ENCODE results near the gene IQCC. TPM values are rescaled to one million over a fixed set of nuclear protein-coding genes. Genes with fewer than 3 reads are reported as not detected.

Gene IQCC
- total and polyA plus RNA-seq, 4 experiments from 2014 or later = 2.3 to 2.7 (median 2.7) TPM; not detected in 1

DNA sequence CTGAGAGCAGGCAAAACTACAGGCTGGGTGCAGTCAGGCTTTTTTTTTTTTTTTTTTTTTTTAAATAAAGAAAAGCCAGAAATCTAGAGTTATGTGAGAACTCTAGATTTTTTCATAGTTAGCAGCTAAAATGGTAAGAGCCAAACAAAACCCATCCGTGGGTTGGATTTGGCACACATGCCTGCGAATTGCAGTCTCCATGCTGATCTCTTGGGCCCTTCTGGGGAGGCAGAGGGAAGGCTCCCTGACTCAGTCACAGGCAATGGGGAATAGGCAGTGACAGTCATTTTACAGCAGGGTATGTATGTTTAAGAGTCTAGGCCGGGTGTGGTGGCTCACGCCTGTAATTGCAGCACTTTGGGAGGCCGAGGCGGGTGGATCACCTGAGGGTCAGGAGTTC lies 23.4 kb upstream of the IQCC start:
- H3K4me1 Mint-ChIP-seq = peaks cover 37 to 65% (median 52%) of the 10 kb centered on the region in 4 donors
- peaks cover 31% of the 10 kb centered on the region for H3K4me1 ChIP-seq (ENCODE audit: insufficient read depth, low read length)
- H3K36me3 ChIP-seq (ENCODE audit: insufficient read depth, low read length) = peaks cover 22% of the 10 kb centered on the region
- peak overlapping the region in 5 of 7 donors; percentile 22 to 90 (median 62) for H3K27ac Mint-ChIP-seq
- no peak for DNase-seq
- no peak overlapping the region for H3K4me3 ChIP-seq (ENCODE audit: low read length in 2 of 2)
- peak overlapping the region in 2 of 8 donors; percentile 10 to 85 for H3K4me3 Mint-ChIP-seq
- ChIA-PET CTCF (ENCODE audit: partially characterized antibody) (interaction anchor here (1.0 kb wide), 1 partner anchor 16 kb away, joined by 3 read pairs; no protein-coding TSS in a partner anchor), POLR2A (ENCODE audit: partially characterized antibody) (interaction anchor here (0.6 to 3.6 kb wide), 4 partner anchors 16 to 69 kb away, joined by 3 to 20 read pairs (median 4); partner anchors contain the start of genes CCDC28B and LCK)
- H3K36me3 Mint-ChIP-seq = peaks cover 32 to 45% of the 10 kb centered on the region in 2 donors
- peaks cover 0 to 2% (median 0%) of the 10 kb centered on the region in 8 donors for H3K9me3 Mint-ChIP-seq
- intact Hi-C loops (cut with micrococcal nuclease) = no loop called here
- no peaks in the 10 kb centered on the region for H3K27me3 Mint-ChIP-seq
- no peaks in the 10 kb centered on the region for H3K9me3 ChIP-seq (ENCODE audit: control insufficient read depth in 1 of 2, low read length in 2 of 2)
- no peaks in the 10 kb centered on the region for H3K27me3 ChIP-seq (ENCODE audit: insufficient read depth, low read length)
- H3K27ac ChIP-seq (ENCODE audit: low read depth, low read length) = no peak overlapping the region

GRCh38 chr1:32184650-32185049 lies 20.8 kb upstream of the IQCC start:
- Mint-ChIP-seq H3K4me3 (no peak overlapping the region), H3K36me3 (peaks cover 50 to 64% of the 10 kb centered on the region in 2 donors), H3K9me3 (peaks cover 0 to 2% (median 0%) of the 10 kb centered on the region in 8 donors), H3K27me3 (no peaks in the 10 kb centered on the region), H3K4me1 (peaks cover 34 to 53% (median 45%) of the 10 kb centered on the region in 4 donors), H3K27ac (peak overlapping the region in 2 of 7 donors; percentile 4 to 70)
- intact Hi-C loops (cut with micrococcal nuclease) = no loop called here
- Histone ChIP-seq H3K27ac (ENCODE audit: low read depth, low read length) (no peak overlapping the region), H3K36me3 (ENCODE audit: insufficient read depth, low read length) (peaks cover 47% of the 10 kb centered on the region), H3K9me3 (ENCODE audit: control insufficient read depth in 1 of 2, low read length in 2 of 2) (no peaks in the 10 kb centered on the region), H3K4me3 (ENCODE audit: low read length in 2 of 2) (no peak overlapping the region), H3K27me3 (ENCODE audit: insufficient read depth, low read length) (no peaks in the 10 kb centered on the region), H3K4me1 (ENCODE audit: insufficient read depth, low read length) (peaks cover 21% of the 10 kb centered on the region)
- ChIA-PET POLR2A (ENCODE audit: partially characterized antibody) (interaction anchor here (1.5 kb wide), 1 partner anchor 16 kb away, joined by 4 read pairs; the partner anchor contains the start of gene CCDC28B), CTCF (ENCODE audit: partially characterized antibody) (no interaction called here)
- no peak for DNase-seq

DNA sequence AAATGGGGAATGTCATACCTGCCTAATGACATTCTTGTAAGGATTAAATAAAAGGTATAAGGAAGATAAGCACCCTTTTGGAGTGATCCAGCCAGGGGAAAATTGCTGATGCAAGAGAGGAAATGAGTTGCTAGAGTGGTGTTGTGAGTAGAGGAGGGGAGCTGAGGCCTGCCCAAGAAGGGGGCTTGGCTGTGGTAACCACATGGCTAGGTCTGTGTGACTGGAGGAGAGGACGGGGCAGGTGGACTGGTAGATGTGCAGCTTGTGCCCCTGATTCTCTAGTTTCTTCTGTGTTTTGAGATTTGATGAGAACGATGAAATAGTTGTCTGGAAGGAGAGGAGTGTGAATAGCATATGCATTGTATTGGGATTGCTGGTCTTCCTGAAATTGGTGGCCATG lies 19.4 kb upstream of the IQCC start:
- Histone ChIP-seq H3K4me3 (ENCODE audit: low read length in 2 of 2) (no peak overlapping the region), H3K9me3 (ENCODE audit: control insufficient read depth in 1 of 2, low read length in 2 of 2) (no peaks in the 10 kb centered on the region), H3K36me3 (ENCODE audit: insufficient read depth, low read length) (peaks cover 59% of the 10 kb centered on the region), H3K27ac (ENCODE audit: low read depth, low read length) (no peak overlapping the region), H3K4me1 (ENCODE audit: insufficient read depth, low read length) (peaks cover 13% of the 10 kb centered on the region), H3K27me3 (ENCODE audit: insufficient read depth, low read length) (no peaks in the 10 kb centered on the region)
- POLR2A ChIA-PET (ENCODE audit: partially characterized antibody) = interaction anchor here (0.7 kb wide), 1 partner anchor 14 kb away, joined by 3 read pairs; the partner anchor contains the start of gene CCDC28B
- Mint-ChIP-seq H3K9me3 (peaks cover 0 to 2% (median 0%) of the 10 kb centered on the region in 8 donors), H3K36me3 (peaks cover 57 to 68% of the 10 kb centered on the region in 2 donors), H3K27me3 (no peaks in the 10 kb centered on the region), H3K4me3 (no peak overlapping the region), H3K4me1 (peaks cover 27 to 41% (median 36%) of the 10 kb centered on the region in 4 donors), H3K27ac (peak overlapping the region in 1 of 7 donors; percentile 6)
- intact Hi-C loops (cut with micrococcal nuclease) = no loop called here
- no peak for DNase-seq
- CTCF ChIA-PET (ENCODE audit: partially characterized antibody) = interaction anchor here (1.2 kb wide), 1 partner anchor 9 kb away, joined by 3 read pairs; no protein-coding TSS in a partner anchor

- H3K27ac Mint-ChIP-seq = peak overlapping the region in 2 of 7 donors; percentile 6 to 33
Observed at GRCh38 chr1:32186491-32186890, 19.0 kb upstream of the IQCC start.

GRCh38 chr1:32187850-32188249 lies 17.6 kb upstream of the IQCC start:
- CTCF ChIA-PET (ENCODE audit: partially characterized antibody) = interaction anchor here (1.3 to 1.4 kb wide), 2 partner anchors 10 to 61 kb away, joined by 3 to 8 read pairs; no protein-coding TSS in a partner anchor
- H3K4me1 Mint-ChIP-seq = peaks cover 19 to 25% (median 22%) of the 10 kb centered on the region in 4 donors
- H3K4me3 ChIP-seq (ENCODE audit: low read length in 2 of 2) = no peak overlapping the region
- peaks cover 75% of the 10 kb centered on the region for H3K36me3 ChIP-seq (ENCODE audit: insufficient read depth, low read length)
- H3K9me3 ChIP-seq (ENCODE audit: control insufficient read depth in 1 of 2, low read length in 2 of 2) = no peaks in the 10 kb centered on the region
- H3K4me3 Mint-ChIP-seq = no peak overlapping the region
- intact Hi-C loops (cut with micrococcal nuclease) = no loop called here
- no peaks in the 10 kb centered on the region for H3K27me3 ChIP-seq (ENCODE audit: insufficient read depth, low read length)
- H3K4me1 ChIP-seq (ENCODE audit: insufficient read depth, low read length) = no peaks in the 10 kb centered on the region
- H3K27me3 Mint-ChIP-seq = no peaks in the 10 kb centered on the region
- H3K9me3 Mint-ChIP-seq = peaks cover 0 to 2% (median 0%) of the 10 kb centered on the region in 8 donors
- H3K36me3 Mint-ChIP-seq = peaks cover 69 to 75% of the 10 kb centered on the region in 2 donors
- POLR2A ChIA-PET (ENCODE audit: partially characterized antibody) = no interaction called here
- no peak for DNase-seq
- no peak overlapping the region for H3K27ac Mint-ChIP-seq
- H3K27ac ChIP-seq (ENCODE audit: low read depth, low read length) = no peak overlapping the region

More at GRCh38 chr1:32186491-32186890, 19.0 kb upstream of the IQCC start:
- H3K36me3 ChIP-seq (ENCODE audit: insufficient read depth, low read length) = peaks cover 63% of the 10 kb centered on the region
- CTCF ChIA-PET (ENCODE audit: partially characterized antibody) = interaction anchor here (1.2 kb wide), 1 partner anchor 9 kb away, joined by 3 read pairs; no protein-coding TSS in a partner anchor
- H3K4me1 ChIP-seq (ENCODE audit: insufficient read depth, low read length) = peaks cover 9% of the 10 kb centered on the region
- Mint-ChIP-seq H3K4me1 (peaks cover 23 to 37% (median 32%) of the 10 kb centered on the region in 4 donors), H3K36me3 (peaks cover 57 to 68% of the 10 kb centered on the region in 2 donors), H3K9me3 (peaks cover 0 to 2% (median 0%) of the 10 kb centered on the region in 8 donors), H3K4me3 (no peak overlapping the region), H3K27me3 (no peaks in the 10 kb centered on the region)
- DNase-seq = no peak
- H3K27ac ChIP-seq (ENCODE audit: low read depth, low read length) = no peak overlapping the region
- intact Hi-C loops (cut with micrococcal nuclease) = no loop called here
- H3K9me3 ChIP-seq (ENCODE audit: control insufficient read depth in 1 of 2, low read length in 2 of 2) = no peaks in the 10 kb centered on the region
- H3K4me3 ChIP-seq (ENCODE audit: low read length in 2 of 2) = no peak overlapping the region
- H3K27me3 ChIP-seq (ENCODE audit: insufficient read depth, low read length) = no peaks in the 10 kb centered on the region
- POLR2A ChIA-PET (ENCODE audit: partially characterized antibody) = interaction anchor here (0.7 kb wide), 2 partner anchors 14 to 149 kb away, joined by 3 read pairs; partner anchors contain the start of genes CCDC28B and MARCKSL1

DNA sequence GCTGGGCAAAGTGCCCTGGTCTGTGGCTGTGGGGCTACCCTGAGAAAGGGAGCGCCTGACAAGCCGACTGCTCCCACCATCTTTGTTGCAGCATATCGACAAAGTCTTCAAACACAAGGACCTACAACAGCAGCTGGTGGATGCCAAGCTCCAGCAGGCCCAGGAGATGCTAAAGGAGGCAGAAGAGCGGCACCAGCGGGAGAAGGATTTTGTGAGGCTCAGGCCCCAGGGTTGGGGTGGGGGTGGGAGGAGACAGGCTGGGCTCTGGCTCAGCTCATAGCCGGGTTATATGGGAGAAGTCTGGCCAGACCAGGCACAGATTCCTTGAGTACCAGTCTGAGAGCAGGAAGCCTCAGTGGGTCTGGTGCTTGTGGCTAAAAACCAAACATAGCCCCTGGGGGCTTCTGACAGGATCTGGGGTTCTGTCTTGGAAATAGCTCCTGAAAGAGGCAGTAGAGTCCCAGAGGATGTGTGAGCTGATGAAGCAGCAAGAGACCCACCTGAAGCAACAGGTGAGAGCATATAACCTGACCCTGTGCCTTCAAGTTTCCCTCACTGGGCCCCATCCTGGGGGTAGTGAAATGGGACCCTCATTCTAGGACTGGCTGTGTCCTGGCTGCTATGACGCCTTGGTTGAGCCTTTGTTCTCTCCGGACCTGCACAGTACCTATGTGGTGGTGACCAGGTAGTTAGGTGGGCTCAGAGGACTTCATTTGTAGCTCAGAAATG lies 13.1 kb upstream of the IQCC start:
- Mint-ChIP-seq H3K36me3 (peaks cover 66 to 82% of the 10 kb centered on the region in 2 donors), H3K9me3 (no peaks in the 10 kb centered on the region), H3K4me1 (peaks cover 26 to 42% (median 35%) of the 10 kb centered on the region in 4 donors), H3K27me3 (no peaks in the 10 kb centered on the region), H3K27ac (peak overlapping the region in 1 of 7 donors; percentile 12), H3K4me3 (no peak overlapping the region)
- ChIA-PET POLR2A (ENCODE audit: partially characterized antibody) (interaction anchor here (1.1 kb wide), 1 partner anchor 12 kb away, joined by 3 read pairs; the partner anchor contains the start of gene TXLNA), CTCF (ENCODE audit: partially characterized antibody) (interaction anchor here (2.9 kb wide), 1 partner anchor 23 kb away, joined by 11 read pairs; no protein-coding TSS in a partner anchor)
- Histone ChIP-seq H3K36me3 (ENCODE audit: insufficient read depth, low read length) (peaks cover 78% of the 10 kb centered on the region), H3K27ac (ENCODE audit: low read depth, low read length) (no peak overlapping the region), H3K27me3 (ENCODE audit: insufficient read depth, low read length) (no peaks in the 10 kb centered on the region), H3K4me3 (ENCODE audit: low read length in 2 of 2) (no peak overlapping the region), H3K4me1 (ENCODE audit: insufficient read depth, low read length) (peaks cover 30% of the 10 kb centered on the region), H3K9me3 (ENCODE audit: control insufficient read depth in 1 of 2, low read length in 2 of 2) (no peaks in the 10 kb centered on the region)
- DNase-seq = no peak
- intact Hi-C loops (cut with micrococcal nuclease) = no loop called here

DNA sequence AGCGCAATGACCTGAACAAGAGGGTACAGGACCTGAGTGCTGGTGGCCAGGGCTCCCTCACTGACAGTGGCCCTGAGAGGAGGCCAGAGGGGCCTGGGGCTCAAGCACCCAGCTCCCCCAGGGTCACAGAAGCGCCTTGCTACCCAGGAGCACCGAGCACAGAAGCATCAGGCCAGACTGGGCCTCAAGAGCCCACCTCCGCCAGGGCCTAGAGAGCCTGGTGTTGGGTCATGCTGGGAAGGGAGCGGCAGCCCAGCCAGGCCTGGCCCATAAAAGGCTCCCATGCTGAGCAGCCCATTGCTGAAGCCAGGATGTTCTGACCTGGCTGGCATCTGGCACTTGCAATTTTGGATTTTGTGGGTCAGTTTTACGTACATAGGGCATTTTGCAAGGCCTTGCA lies 10.5 kb upstream of the IQCC start:
- intact Hi-C loops (cut with micrococcal nuclease) = no loop called here
- H3K9me3 Mint-ChIP-seq = no peaks in the 10 kb centered on the region
- peaks cover 47 to 65% of the 10 kb centered on the region in 2 donors for H3K36me3 Mint-ChIP-seq
- Histone ChIP-seq H3K4me1 (ENCODE audit: insufficient read depth, low read length) (peaks cover 43% of the 10 kb centered on the region), H3K36me3 (ENCODE audit: insufficient read depth, low read length) (peaks cover 52% of the 10 kb centered on the region), H3K27me3 (ENCODE audit: insufficient read depth, low read length) (no peaks in the 10 kb centered on the region), H3K4me3 (ENCODE audit: low read length in 2 of 2) (no peak overlapping the region), H3K9me3 (ENCODE audit: control insufficient read depth in 1 of 2, low read length in 2 of 2) (no peaks in the 10 kb centered on the region), H3K27ac (ENCODE audit: low read depth, low read length) (no peak overlapping the region)
- H3K4me3 Mint-ChIP-seq = peak overlapping the region in 2 of 8 donors; percentile 3 to 52
- H3K4me1 Mint-ChIP-seq = peaks cover 34 to 62% (median 45%) of the 10 kb centered on the region in 4 donors
- POLR2A ChIA-PET (ENCODE audit: partially characterized antibody) = interaction anchor here (1.3 to 1.4 kb wide), 3 partner anchors 15 to 141 kb away, joined by 3 to 5 read pairs (median 5); partner anchors contain the start of genes MARCKSL1 and TXLNA
- no peak for DNase-seq
- CTCF ChIA-PET (ENCODE audit: partially characterized antibody) = interaction anchor here (0.7 to 4.7 kb wide), 4 partner anchors 9 to 177 kb away, joined by 3 to 22 read pairs (median 3); no protein-coding TSS in a partner anchor
- H3K27me3 Mint-ChIP-seq = no peaks in the 10 kb centered on the region
- H3K27ac Mint-ChIP-seq = no peak overlapping the region

Data from CD4-positive, alpha-beta memory T cell (primary cell).